ENCODE measurements around the gene KRT23.

The KRT23 gene

GRCh38 chr17:40937384-40937819 is at the start of gene KRT23:
KRT23 (minus strand) TSS chr17:40937646; CDS start chr17:40936603, 1,043 bp downstream.
- no peak for DNase-seq

GRCh38 chr17:40986920-40987319 is 49.5 kb upstream of the KRT23 start:
- no peak for DNase-seq

- no peak for DNase-seq
Measured at GRCh38 chr17:40984226-40984625, 46.8 kb upstream of the KRT23 start, which contains the start of gene KRT40. KRT40 (minus strand) TSS chr17:40984326; CDS start chr17:40984273, 53 bp downstream.

- no peak for DNase-seq
Measured at GRCh38 chr17:40981115-40981514, 43.7 kb upstream of the KRT23 start.

GRCh38 chr17:40980596-40980995 is 43.1 kb upstream of the KRT23 start:
- no peak for DNase-seq

GRCh38 chr17:40980117-40980516 is 42.7 kb upstream of the KRT23 start:
- DNase-seq = no peak

GRCh38 chr17:40978575-40979151 is 41.2 kb upstream of the KRT23 start:
- DNase-seq = no peak

- no peak for DNase-seq
Measured at GRCh38 chr17:40975516-40975915, 38.1 kb upstream of the KRT23 start.

- DNase-seq = no peak
Measured at GRCh38 chr17:40974366-40974765, 36.9 kb upstream of the KRT23 start.

GRCh38 chr17:40967582-40967981 is 30.1 kb upstream of the KRT23 start:
- DNase-seq = no peak

GRCh38 chr17:40966848-40967247 is 29.4 kb upstream of the KRT23 start, which contains the start of gene KRT39:
KRT39 (minus strand) TSS chr17:40966948; CDS start chr17:40966856, 92 bp downstream.
- no peak for DNase-seq

- no peak for DNase-seq
Measured at GRCh38 chr17:40963838-40964237, 26.4 kb upstream of the KRT23 start.

- DNase-seq = no peak
Measured at GRCh38 chr17:40962059-40962561, 24.7 kb upstream of the KRT23 start.

GRCh38 chr17:40961591-40961990 is 24.1 kb upstream of the KRT23 start:
- no peak for DNase-seq

- no peak for DNase-seq
Measured at GRCh38 chr17:40960144-40960543, 22.7 kb upstream of the KRT23 start.

- no peak for DNase-seq
Measured at GRCh38 chr17:40958086-40958953, 20.9 kb upstream of the KRT23 start.

- DNase-seq = no peak
Measured at GRCh38 chr17:40956401-40957254, 19.2 kb upstream of the KRT23 start.

- no peak for DNase-seq
Measured at GRCh38 chr17:40953881-40954280, 16.4 kb upstream of the KRT23 start.

GRCh38 chr17:40952661-40953060 is 15.2 kb upstream of the KRT23 start:
- DNase-seq = no peak

- DNase-seq = no peak
Measured at GRCh38 chr17:40952154-40952553, 14.7 kb upstream of the KRT23 start.

GRCh38 chr17:40951011-40951622 is 13.7 kb upstream of the KRT23 start:
- no peak for DNase-seq

- no peak for DNase-seq
Measured at GRCh38 chr17:40950176-40950575, 12.7 kb upstream of the KRT23 start.

- DNase-seq = no peak
Measured at GRCh38 chr17:40949418-40949817, 12.0 kb upstream of the KRT23 start.
